Natural killer cell (primary cell): ENCODE results near the gene RAB11FIP5. TPM values are rescaled to one million over a fixed set of nuclear protein-coding genes. Genes with fewer than 3 reads are reported as not detected.

Experiments
- ATAC-seq, 3 donors: fragments of 150-1000 bp in 2 of 3; fragments of 200-7000 bp in 1 of 3; cut with Tn5 transposase; 1 replicate in 1 of 3; 2 replicates in 2 of 3; pipeline ENCODE4 v1.10.0; 2021; ENCODE audit warnings: mild to moderate bottlenecking in 2 of 3, moderate library complexity in 2 of 3
- DNase-seq, 2 donors: peaks; one replicate each; pipeline versions ENCODE4 v3.0.0 to v3.0.0-alpha.2; 2013 to 2021; ENCODE audit warnings: mixed read lengths in 1 of 2
- H3K27ac ChIP-seq: one replicate; pipeline ENCODE4 v1.5.1; 2013; ENCODE audit warnings: mild to moderate bottlenecking, low read length
- H3K27me3 ChIP-seq: one replicate; pipeline ENCODE4 v1.6.1; 2013; ENCODE audit warnings: low read length; ENCODE audit not compliant: control insufficient read depth, insufficient read depth
- H3K36me3 ChIP-seq: one replicate; pipeline ENCODE4 v1.6.1; 2013; ENCODE audit warnings: low read length; ENCODE audit not compliant: control insufficient read depth, insufficient read depth
- H3K4me1 ChIP-seq: one replicate; pipeline ENCODE4 v1.6.1; 2013; ENCODE audit warnings: low read length; ENCODE audit not compliant: control insufficient read depth, insufficient read depth
- H3K4me3 ChIP-seq: one replicate; pipeline ENCODE4 v1.5.1; 2013; ENCODE audit warnings: low read length
- H3K9me3 ChIP-seq: one replicate; pipeline ENCODE4 v1.6.1; 2013; ENCODE audit warnings: low read length; ENCODE audit not compliant: control insufficient read depth, insufficient read depth
- H3K27ac Mint-ChIP-seq, 2 donors: one replicate each; pipeline ENCODE4 v1.8.0; 2022; ENCODE audit warnings: mild to moderate bottlenecking in 2 of 2, mixed read lengths in 2 of 2, moderate library complexity in 1 of 2
- H3K27me3 Mint-ChIP-seq, 2 donors: one replicate each; pipeline ENCODE4 v1.8.0; 2022; ENCODE audit warnings: low read depth in 2 of 2, mixed read lengths in 2 of 2
- H3K36me3 Mint-ChIP-seq: one replicate; pipeline ENCODE4 v1.8.0; 2022; ENCODE audit warnings: mixed read lengths
- H3K4me1 Mint-ChIP-seq, 2 donors: one replicate each; pipeline ENCODE4 v1.8.0; 2022; ENCODE audit warnings: mixed read lengths in 2 of 2
- H3K4me3 Mint-ChIP-seq: one replicate; pipeline ENCODE4 v1.8.0; 2022; ENCODE audit warnings: mild to moderate bottlenecking, moderate library complexity, mixed read lengths
- H3K9me3 Mint-ChIP-seq, 2 donors: one replicate each; pipeline ENCODE4 v1.8.0; 2022; ENCODE audit warnings: mixed read lengths in 2 of 2
- CTCF ChIP-seq: fragments of 200-600 bp; IDR thresholded peaks from one replicate; pipeline ENCODE4 v1.8.0; 2022; ENCODE audit warnings: antibody characterized with exemption
- WGBS: methylation state at CpG from one replicate; pipeline ENCODE4 v1.1.7; 2013; ENCODE audit warnings: missing lambda C conversion rate; ENCODE audit not compliant: insufficient coverage; 5-methylcytosine and 5-hydroxymethylcytosine counted together
- intact Hi-C: fragments of 100-400 bp; cut with micrococcal nuclease; formaldehyde crosslinking; loops from one replicate; pipeline ENCODE4 v1.14.2; 2022
- total RNA-seq, 4 donors: library from RNA; stranded (reverse); fragments of 120-200 nt in 1 of 4; gene quantifications; one replicate each; pipeline versions ENCODE4 v1.2.3 to v1.2.4, GENCODE V29; 2013 to 2022

The RAB11FIP5 gene
- total RNA-seq, 3 donors from 2014 or later (not counting 1 experiment from before 2014, with no cell fraction given), result 4.9 to 15.9 (median 11.2) TPM

GRCh38 chr2:73105511-73105971 lies 7.2 kb downstream of the RAB11FIP5 start:
- Histone ChIP-seq H3K36me3 (no peaks in the 10 kb centered on the region), H3K4me1 (peaks cover 15% of the 10 kb centered on the region), H3K27ac (no peak overlapping the region), H3K9me3 (no peaks in the 10 kb centered on the region), H3K4me3 (no peak overlapping the region), H3K27me3 (peaks cover 2% of the 10 kb centered on the region)
- no peak for DNase-seq
- H3K27ac Mint-ChIP-seq, result no peak overlapping the region
- H3K36me3 Mint-ChIP-seq, result no peaks in the 10 kb centered on the region
- H3K9me3 Mint-ChIP-seq, result no peaks in the 10 kb centered on the region
- ATAC-seq, result no peak
- intact Hi-C loops, result no loop called here
- 92% methylated on average over 2 of the region's 2 CpGs for WGBS
- no peak for TF ChIP-seq CTCF
- H3K4me1 Mint-ChIP-seq, result peaks cover 11 to 18% of the 10 kb centered on the region in 2 donors
- peaks cover 0 to 13% of the 10 kb centered on the region in 2 donors for H3K27me3 Mint-ChIP-seq
- H3K4me3 Mint-ChIP-seq, result no peak overlapping the region

GRCh38 chr2:73104933-73105332 lies 7.8 kb downstream of the RAB11FIP5 start:
- DNase-seq (no peak), ATAC-seq (no peak)
- no peak for TF ChIP-seq CTCF
- Histone ChIP-seq H3K9me3 (no peaks in the 10 kb centered on the region), H3K4me1 (peaks cover 15% of the 10 kb centered on the region), H3K27me3 (no peaks in the 10 kb centered on the region), H3K4me3 (no peak overlapping the region), H3K27ac (no peak overlapping the region), H3K36me3 (no peaks in the 10 kb centered on the region)
- H3K9me3 Mint-ChIP-seq, result no peaks in the 10 kb centered on the region
- H3K4me3 Mint-ChIP-seq, result no peak overlapping the region
- peaks cover 0 to 11% of the 10 kb centered on the region in 2 donors for H3K27me3 Mint-ChIP-seq
- no peaks in the 10 kb centered on the region for H3K36me3 Mint-ChIP-seq
- intact Hi-C loops, result no loop called here
- peaks cover 11 to 16% of the 10 kb centered on the region in 2 donors for H3K4me1 Mint-ChIP-seq
- WGBS, result 96% methylated on average over 3 of the region's 3 CpGs
- no peak overlapping the region for H3K27ac Mint-ChIP-seq

GRCh38 chr2:73103018-73103542 lies 9.7 kb downstream of the RAB11FIP5 start:
- no peak for ATAC-seq
- H3K4me1 Mint-ChIP-seq, result peaks cover 11% of the 10 kb centered on the region in 2 donors
- intact Hi-C loops, result no loop called here
- no peak overlapping the region for H3K4me3 Mint-ChIP-seq
- Histone ChIP-seq H3K9me3 (no peaks in the 10 kb centered on the region), H3K27me3 (no peaks in the 10 kb centered on the region), H3K4me1 (peaks cover 14% of the 10 kb centered on the region), H3K4me3 (no peak overlapping the region), H3K36me3 (no peaks in the 10 kb centered on the region), H3K27ac (no peak overlapping the region)
- no peak overlapping the region for H3K27ac Mint-ChIP-seq
- H3K9me3 Mint-ChIP-seq, result no peaks in the 10 kb centered on the region
- 62% methylated on average over 2 of the region's 2 CpGs for WGBS
- H3K36me3 Mint-ChIP-seq, result no peaks in the 10 kb centered on the region
- TF ChIP-seq CTCF, result no peak
- peaks cover 0 to 9% of the 10 kb centered on the region in 2 donors for H3K27me3 Mint-ChIP-seq
- DNase-seq, result no peak
